ENCODE results near the gene KDSR. TPM values are rescaled to one million over a fixed set of nuclear protein-coding genes. Genes with fewer than 3 reads are reported as not detected.

Gene KDSR
- total and polyA plus RNA-seq, 2 experiments from 2014 or later: 26.5 to 50.7 TPM

DNA sequence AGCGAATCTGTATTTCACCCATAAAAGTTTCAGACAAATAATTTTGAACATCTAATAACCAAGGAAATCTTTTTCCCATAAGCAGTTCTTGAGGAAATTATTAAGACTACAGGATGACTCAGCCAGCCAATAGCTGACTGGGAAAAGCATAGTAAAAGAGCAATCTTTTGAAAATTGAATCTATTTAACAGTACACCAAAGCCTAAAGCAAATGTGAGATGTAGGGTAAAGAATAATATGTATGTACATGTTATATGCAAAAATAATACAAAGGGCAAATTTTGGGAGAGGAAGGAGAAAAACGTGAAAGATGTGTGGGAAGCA, 12.6 kb upstream of the KDSR start:
- Histone ChIP-seq H3K27me3 (no peaks in the 10 kb centered on the region), H3K4me3 (no peak overlapping the region), H3K36me3 (replicated peaks; ENCODE audit: insufficient read depth, low read depth) (no peaks in the 10 kb centered on the region), H3K79me2 (no peaks in the 10 kb centered on the region), H3K9me2 (replicated peaks; ENCODE audit: insufficient read depth) (no peaks in the 10 kb centered on the region), H4K20me1 (ENCODE audit: insufficient read depth, poor library complexity, severe bottlenecking) (no peaks in the 10 kb centered on the region), H3K4me1 (ENCODE audit: insufficient read depth) (no peaks in the 10 kb centered on the region), H2AFZ (no peak overlapping the region), H3K4me2 (no peak overlapping the region), H3K27ac (no peak overlapping the region), H3K9me3 (ENCODE audit: low read depth) (no peaks in the 10 kb centered on the region)
- WGBS (ENCODE audit: low lambda C conversion rate, missing lambda C conversion rate): 85% methylated on average over 2 of the region's 2 CpGs
- DNase-seq (ENCODE audit: low spot score): no peak
- TF ChIP-seq EZH2phosphoT487 (IDR thresholded peaks at IDR 0.05; ENCODE audit: low read depth, severe bottlenecking, unreplicated experiment): no peak
- TF ChIP-seq, protein P1, sequence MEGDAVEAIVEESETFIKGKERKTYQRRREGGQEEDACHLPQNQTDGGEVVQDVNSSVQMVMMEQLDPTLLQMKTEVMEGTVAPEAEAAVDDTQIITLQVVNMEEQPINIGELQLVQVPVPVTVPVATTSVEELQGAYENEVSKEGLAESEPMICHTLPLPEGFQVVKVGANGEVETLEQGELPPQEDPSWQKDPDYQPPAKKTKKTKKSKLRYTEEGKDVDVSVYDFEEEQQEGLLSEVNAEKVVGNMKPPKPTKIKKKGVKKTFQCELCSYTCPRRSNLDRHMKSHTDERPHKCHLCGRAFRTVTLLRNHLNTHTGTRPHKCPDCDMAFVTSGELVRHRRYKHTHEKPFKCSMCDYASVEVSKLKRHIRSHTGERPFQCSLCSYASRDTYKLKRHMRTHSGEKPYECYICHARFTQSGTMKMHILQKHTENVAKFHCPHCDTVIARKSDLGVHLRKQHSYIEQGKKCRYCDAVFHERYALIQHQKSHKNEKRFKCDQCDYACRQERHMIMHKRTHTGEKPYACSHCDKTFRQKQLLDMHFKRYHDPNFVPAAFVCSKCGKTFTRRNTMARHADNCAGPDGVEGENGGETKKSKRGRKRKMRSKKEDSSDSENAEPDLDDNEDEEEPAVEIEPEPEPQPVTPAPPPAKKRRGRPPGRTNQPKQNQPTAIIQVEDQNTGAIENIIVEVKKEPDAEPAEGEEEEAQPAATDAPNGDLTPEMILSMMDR (IDR thresholded peaks at IDR 0.05; ENCODE audit: poor library complexity): no peak
- TF ChIP-seq EZH2 (IDR thresholded peaks at IDR 0.05; ENCODE audit: borderline replicate concordance): no peak

DNA sequence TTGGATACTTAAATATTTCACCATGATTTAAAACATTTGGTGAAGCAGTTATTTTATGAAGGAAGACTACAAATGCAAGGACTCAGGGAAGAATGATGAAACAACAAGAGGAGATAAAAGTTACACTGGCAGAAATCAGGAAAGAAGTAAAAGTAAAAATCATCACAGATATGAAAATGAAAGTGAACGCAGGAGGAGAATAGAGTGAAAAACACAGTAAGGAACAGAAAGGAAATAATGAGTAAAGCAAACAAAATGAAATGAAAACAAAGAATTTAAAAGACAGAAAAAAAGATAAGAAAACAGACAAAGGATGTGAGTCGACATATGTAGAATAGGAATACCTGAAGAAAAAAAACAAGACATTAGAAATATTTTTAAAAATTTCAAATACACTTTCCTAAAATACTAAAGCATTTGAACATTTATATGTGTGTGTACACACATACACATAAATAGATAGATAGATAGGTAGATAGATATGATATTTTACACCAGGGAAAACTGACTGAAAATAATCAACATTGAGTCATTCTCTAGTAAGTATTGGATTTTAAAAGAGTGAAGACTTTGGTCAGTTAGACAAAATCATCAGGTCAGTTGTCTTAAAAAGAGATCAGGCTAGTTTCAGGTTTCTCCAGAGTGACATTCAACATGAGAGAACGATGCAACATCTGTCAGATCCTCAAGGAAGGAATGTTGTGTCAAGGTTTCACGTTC, 12.1 kb upstream of the KDSR start:
- H3K9me3 ChIP-seq (ENCODE audit: low read depth): no peaks in the 10 kb centered on the region
- H3K4me3 ChIP-seq: no peak overlapping the region
- H3K4me2 ChIP-seq: no peak overlapping the region
- 82% methylated on average over 4 of the region's 4 CpGs for WGBS (ENCODE audit: low lambda C conversion rate, missing lambda C conversion rate)
- no peak overlapping the region for H2AFZ ChIP-seq
- TF ChIP-seq EZH2 (IDR thresholded peaks at IDR 0.05; ENCODE audit: borderline replicate concordance) (no peak), EZH2phosphoT487 (IDR thresholded peaks at IDR 0.05; ENCODE audit: low read depth, severe bottlenecking, unreplicated experiment) (no peak)
- TF ChIP-seq, protein P1 (IDR thresholded peaks at IDR 0.05; ENCODE audit: poor library complexity): no peak
- H3K9me2 ChIP-seq (replicated peaks; ENCODE audit: insufficient read depth): no peaks in the 10 kb centered on the region
- no peaks in the 10 kb centered on the region for H3K4me1 ChIP-seq (ENCODE audit: insufficient read depth)
- no peak overlapping the region for H3K27ac ChIP-seq
- H3K36me3 ChIP-seq (replicated peaks; ENCODE audit: insufficient read depth, low read depth): no peaks in the 10 kb centered on the region
- H4K20me1 ChIP-seq (ENCODE audit: insufficient read depth, poor library complexity, severe bottlenecking): no peaks in the 10 kb centered on the region
- no peak for DNase-seq (ENCODE audit: low spot score)
- no peaks in the 10 kb centered on the region for H3K27me3 ChIP-seq
- no peaks in the 10 kb centered on the region for H3K79me2 ChIP-seq

DNA sequence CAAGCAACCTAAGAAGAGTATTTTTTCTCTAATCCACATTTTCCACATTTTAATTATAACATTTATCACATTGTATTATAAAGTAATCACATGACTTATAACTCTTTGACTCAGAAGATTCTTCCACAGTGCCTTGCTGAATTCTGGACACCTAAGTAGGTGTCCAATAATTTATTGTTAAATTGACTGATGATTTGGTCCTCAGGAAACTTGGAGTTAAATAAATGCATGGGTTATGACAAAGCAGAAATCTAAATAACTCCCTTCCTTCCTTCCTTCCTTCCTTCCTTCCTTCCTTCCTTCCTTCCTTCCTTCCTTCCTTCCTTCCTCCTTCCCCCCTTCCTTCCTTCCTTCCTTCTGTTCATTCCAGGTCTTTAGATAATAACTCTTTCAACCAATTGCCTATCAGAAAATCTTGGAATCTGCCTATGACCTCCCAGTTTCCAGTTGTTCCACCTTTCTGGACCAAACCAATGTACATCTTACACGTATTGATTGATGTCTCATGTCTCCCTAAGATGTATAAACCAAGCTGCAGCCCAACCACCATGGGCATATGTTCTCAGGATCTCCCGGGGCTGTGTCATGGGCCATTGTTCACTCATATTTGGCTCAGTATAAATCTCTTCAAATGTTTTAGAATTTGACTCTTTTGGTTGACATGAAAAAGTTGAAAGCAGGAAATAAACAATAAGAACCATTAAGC, 10.4 kb upstream of the KDSR start:
- Histone ChIP-seq H3K9me2 (replicated peaks; ENCODE audit: insufficient read depth) (no peaks in the 10 kb centered on the region), H3K27ac (no peak overlapping the region), H3K4me1 (ENCODE audit: insufficient read depth) (no peaks in the 10 kb centered on the region), H4K20me1 (ENCODE audit: insufficient read depth, poor library complexity, severe bottlenecking) (no peaks in the 10 kb centered on the region), H3K4me2 (no peak overlapping the region), H3K9me3 (ENCODE audit: low read depth) (no peaks in the 10 kb centered on the region), H3K27me3 (no peaks in the 10 kb centered on the region), H3K79me2 (no peaks in the 10 kb centered on the region), H2AFZ (no peak overlapping the region), H3K36me3 (replicated peaks; ENCODE audit: insufficient read depth, low read depth) (no peaks in the 10 kb centered on the region), H3K4me3 (no peak overlapping the region)
- DNase-seq (ENCODE audit: low spot score): no peak
- TF ChIP-seq, protein P1 (IDR thresholded peaks at IDR 0.05; ENCODE audit: poor library complexity): no peak
- TF ChIP-seq EZH2phosphoT487 (IDR thresholded peaks at IDR 0.05; ENCODE audit: low read depth, severe bottlenecking, unreplicated experiment) (no peak), EZH2 (IDR thresholded peaks at IDR 0.05; ENCODE audit: borderline replicate concordance) (no peak)
- WGBS (ENCODE audit: low lambda C conversion rate, missing lambda C conversion rate): 93% methylated on average over 2 of the region's 2 CpGs
